ENCODE data around the gene PTGFRN.

- TF ChIP-seq, protein P1, sequence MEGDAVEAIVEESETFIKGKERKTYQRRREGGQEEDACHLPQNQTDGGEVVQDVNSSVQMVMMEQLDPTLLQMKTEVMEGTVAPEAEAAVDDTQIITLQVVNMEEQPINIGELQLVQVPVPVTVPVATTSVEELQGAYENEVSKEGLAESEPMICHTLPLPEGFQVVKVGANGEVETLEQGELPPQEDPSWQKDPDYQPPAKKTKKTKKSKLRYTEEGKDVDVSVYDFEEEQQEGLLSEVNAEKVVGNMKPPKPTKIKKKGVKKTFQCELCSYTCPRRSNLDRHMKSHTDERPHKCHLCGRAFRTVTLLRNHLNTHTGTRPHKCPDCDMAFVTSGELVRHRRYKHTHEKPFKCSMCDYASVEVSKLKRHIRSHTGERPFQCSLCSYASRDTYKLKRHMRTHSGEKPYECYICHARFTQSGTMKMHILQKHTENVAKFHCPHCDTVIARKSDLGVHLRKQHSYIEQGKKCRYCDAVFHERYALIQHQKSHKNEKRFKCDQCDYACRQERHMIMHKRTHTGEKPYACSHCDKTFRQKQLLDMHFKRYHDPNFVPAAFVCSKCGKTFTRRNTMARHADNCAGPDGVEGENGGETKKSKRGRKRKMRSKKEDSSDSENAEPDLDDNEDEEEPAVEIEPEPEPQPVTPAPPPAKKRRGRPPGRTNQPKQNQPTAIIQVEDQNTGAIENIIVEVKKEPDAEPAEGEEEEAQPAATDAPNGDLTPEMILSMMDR (IDR thresholded peaks at IDR 0.05; ENCODE audit: poor library complexity): no peak
- TF ChIP-seq EZH2 (IDR thresholded peaks at IDR 0.05; ENCODE audit: borderline replicate concordance) (no peak), EZH2phosphoT487 (IDR thresholded peaks at IDR 0.05; ENCODE audit: low read depth, severe bottlenecking, unreplicated experiment) (no peak)
Observed at GRCh38 chr1:116899529-116899928, 10.2 kb upstream of the PTGFRN start.

Data from hepatocyte (in vitro differentiated cells).